VCaP (cell line): ENCODE data around the gene TBX1.

Experiments
- H3K27ac ChIP-seq: fragments of 450-650 bp; 2 replicates; pipeline ENCODE4 v1.5.1; 2017
- CTCF ChIP-seq: fragments of 450-650 bp; conservative IDR thresholded peaks from 2 replicates; pipeline ENCODE4 v1.5.1; 2017; ENCODE audit warnings: mild to moderate bottlenecking, moderate library complexity

TBX1 gene

GRCh38 chr22:19815093-19815822, 54.7 kb downstream of the TBX1 start:
- H3K27ac ChIP-seq = no peak overlapping the region
- TF ChIP-seq CTCF = no peak

DNA sequence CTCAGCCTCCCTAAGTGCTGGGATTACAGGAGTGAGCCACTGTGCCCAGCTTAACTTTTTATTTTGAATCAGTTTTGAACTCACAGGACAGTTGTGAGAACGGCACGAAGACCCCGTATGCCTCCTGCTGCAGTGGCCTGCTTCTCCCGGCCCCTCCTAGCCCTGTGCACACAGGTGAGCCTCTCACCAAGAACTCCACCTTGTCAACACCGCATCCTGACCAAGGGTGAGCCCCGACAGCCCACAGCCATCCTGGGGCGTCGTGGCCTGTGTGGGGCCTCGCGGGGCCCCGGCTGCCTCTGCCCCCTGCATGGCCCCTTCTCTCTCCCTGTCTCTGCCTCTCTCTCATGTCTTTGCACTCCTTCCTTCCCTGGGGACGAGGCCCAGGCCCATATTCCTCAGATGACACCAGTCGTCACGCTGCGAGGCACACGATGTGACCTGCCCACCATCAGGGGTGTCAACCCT, 55.3 kb downstream of the TBX1 start:
- no peak for TF ChIP-seq CTCF

DNA sequence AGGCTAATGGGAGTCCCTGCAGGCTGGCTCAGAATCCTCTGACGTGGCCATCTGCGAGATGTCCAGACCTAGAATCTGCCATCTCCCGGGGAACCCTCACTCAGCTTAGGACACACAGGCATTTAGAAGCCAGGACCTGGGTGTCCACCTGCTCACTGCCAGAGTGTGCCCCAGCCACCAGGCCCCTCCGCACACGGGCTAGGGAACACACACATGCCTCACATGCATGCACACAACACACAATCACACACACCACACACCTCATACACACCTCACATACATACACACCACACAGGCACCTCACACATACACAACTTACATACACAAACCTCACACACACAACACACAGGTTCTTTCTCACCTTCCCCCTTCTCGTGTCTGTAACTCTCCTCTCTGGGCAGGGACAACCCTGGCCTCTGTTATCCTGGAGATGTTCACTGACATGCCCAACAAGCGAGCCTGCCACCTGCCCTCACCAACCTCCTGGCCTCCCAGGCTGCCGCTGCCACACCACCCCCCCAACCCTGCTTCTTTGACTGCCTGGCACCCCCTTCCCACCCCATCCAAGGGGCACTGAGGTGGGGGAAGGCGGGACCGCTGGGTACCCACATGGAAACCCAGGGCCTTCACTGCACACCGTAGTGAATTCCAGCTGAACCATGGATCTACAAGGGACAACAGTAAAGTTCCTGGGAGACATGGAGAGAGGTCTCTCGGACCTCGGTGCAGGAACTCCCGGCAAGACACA, 56.0 kb downstream of the TBX1 start:
- no peak overlapping the region for H3K27ac ChIP-seq
- no peak for TF ChIP-seq CTCF

More for the DNA sequence above, 55.3 kb downstream of the TBX1 start:
- no peak overlapping the region for H3K27ac ChIP-seq
